ENCODE results near the gene SERTM1. TPM values are rescaled to one million over a fixed set of nuclear protein-coding genes. Genes with fewer than 3 reads are reported as not detected.

The SERTM1 gene
- total RNA-seq, 1 experiment from 2014 or later: 0.24 TPM

DNA sequence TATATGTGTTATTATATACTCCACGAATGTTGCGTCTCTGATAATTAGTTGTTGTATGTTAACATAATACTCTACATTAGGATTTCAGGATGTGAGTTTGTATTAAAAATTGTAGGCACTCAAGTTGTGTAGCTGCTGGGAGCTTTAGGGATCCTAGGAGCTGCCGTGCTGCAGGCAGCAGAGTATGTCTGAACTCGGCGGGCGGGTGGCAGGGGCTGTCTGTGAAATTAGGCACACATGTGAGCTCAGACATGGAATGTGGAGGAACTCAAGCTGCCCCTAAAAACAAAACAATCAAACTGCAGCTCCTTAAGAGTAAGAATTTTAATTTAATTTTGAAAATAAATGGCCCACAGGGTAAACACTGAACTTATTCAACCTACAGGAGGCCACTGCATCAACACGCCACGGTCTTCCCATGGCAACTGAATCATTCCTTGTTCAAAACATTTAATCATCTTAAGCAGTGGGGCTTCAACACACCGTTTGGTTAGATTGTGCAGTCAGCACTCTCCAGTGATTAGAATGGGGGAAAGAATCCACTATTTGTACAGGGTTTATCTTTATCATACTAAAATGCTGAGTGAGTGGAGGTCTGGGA, 22.7 kb downstream of the SERTM1 start:
- Histone ChIP-seq H2BK12ac (ENCODE audit: insufficient read length, low read depth, low read length) (no peak overlapping the region), H3K18ac (ENCODE audit: insufficient read length, low read depth, low read length) (no peak overlapping the region), H2BK120ac (ENCODE audit: low read depth, low read length, poor library complexity, severe bottlenecking) (no peak overlapping the region), H2AK5ac (ENCODE audit: insufficient read length, low read length) (no peak overlapping the region), H3K4ac (ENCODE audit: low read depth, low read length) (no peak overlapping the region), H2BK15ac (ENCODE audit: low read depth, low read length) (no peak overlapping the region), H3K9me3 (ENCODE audit: control insufficient read depth, low read depth, low read length) (no peaks in the 10 kb centered on the region), H3K56ac (ENCODE audit: insufficient read length, low read depth, low read length) (no peak overlapping the region), H2BK20ac (ENCODE audit: low read depth, low read length, poor library complexity, severe bottlenecking) (no peak overlapping the region), H4K20me1 (ENCODE audit: control insufficient read depth, insufficient read depth, insufficient read length) (no peaks in the 10 kb centered on the region), H3K14ac (ENCODE audit: insufficient read depth, low read length) (no peak overlapping the region), H3K79me2 (ENCODE audit: insufficient read depth, low read length) (no peaks in the 10 kb centered on the region), H4K8ac (replicated peaks; ENCODE audit: insufficient read length, low read depth, low read length) (no peak overlapping the region), H3K79me1 (ENCODE audit: insufficient read depth, low read depth, low read length, poor library complexity, severe bottlenecking) (no peaks in the 10 kb centered on the region), H2AFZ (ENCODE audit: low read length) (no peak overlapping the region), H3K27me3 (ENCODE audit: insufficient read depth, low read length) (no peaks in the 10 kb centered on the region), H3K23me2 (ENCODE audit: insufficient read length, low read depth, low read length, poor library complexity, severe bottlenecking) (no peaks in the 10 kb centered on the region), H3K23ac (ENCODE audit: insufficient read length, low read depth, low read length) (no peak overlapping the region), H3K27ac (ENCODE audit: insufficient read length, low read depth, low read length) (no peak overlapping the region), H2BK5ac (ENCODE audit: insufficient read length, low read length) (no peak overlapping the region), H3K4me2 (ENCODE audit: insufficient read depth, insufficient read length, low read length) (no peak overlapping the region), H3T11ph (ENCODE audit: low read length) (no peak overlapping the region), H3K4me1 (ENCODE audit: insufficient read depth, low read length) (no peaks in the 10 kb centered on the region), H3K9ac (ENCODE audit: extremely low read depth, insufficient read length, low read length) (no peak overlapping the region), H4K91ac (ENCODE audit: insufficient read length, low read depth, low read length) (no peak overlapping the region), H4K5ac (ENCODE audit: insufficient read length, low read depth, low read length) (no peak overlapping the region)
- TF ChIP-seq, protein P1, sequence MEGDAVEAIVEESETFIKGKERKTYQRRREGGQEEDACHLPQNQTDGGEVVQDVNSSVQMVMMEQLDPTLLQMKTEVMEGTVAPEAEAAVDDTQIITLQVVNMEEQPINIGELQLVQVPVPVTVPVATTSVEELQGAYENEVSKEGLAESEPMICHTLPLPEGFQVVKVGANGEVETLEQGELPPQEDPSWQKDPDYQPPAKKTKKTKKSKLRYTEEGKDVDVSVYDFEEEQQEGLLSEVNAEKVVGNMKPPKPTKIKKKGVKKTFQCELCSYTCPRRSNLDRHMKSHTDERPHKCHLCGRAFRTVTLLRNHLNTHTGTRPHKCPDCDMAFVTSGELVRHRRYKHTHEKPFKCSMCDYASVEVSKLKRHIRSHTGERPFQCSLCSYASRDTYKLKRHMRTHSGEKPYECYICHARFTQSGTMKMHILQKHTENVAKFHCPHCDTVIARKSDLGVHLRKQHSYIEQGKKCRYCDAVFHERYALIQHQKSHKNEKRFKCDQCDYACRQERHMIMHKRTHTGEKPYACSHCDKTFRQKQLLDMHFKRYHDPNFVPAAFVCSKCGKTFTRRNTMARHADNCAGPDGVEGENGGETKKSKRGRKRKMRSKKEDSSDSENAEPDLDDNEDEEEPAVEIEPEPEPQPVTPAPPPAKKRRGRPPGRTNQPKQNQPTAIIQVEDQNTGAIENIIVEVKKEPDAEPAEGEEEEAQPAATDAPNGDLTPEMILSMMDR (conservative IDR thresholded peaks at IDR 0.05): no peak
- no peak for DNase-seq
- Mint-ChIP-seq H3K4me3 (no peak overlapping the region), H3K27me3 (ENCODE audit: low read depth) (peaks cover 2% of the 10 kb centered on the region; the same call in 1 of the 2 replicates), H3K4me1 (0 out of 4 replicates have a peak, but pooled peaks cover 0 to 3% of the 10 kb centered on the region in 2 experiments), H3K36me3 (ENCODE audit: insufficient read depth in 1 of 3, low read depth in 3 of 3) (no peaks in the 10 kb centered on the region), H3K27ac (no peak overlapping the region), H3K9me3 (no peaks in the 10 kb centered on the region)
- no CpG with 5 or more reads among the region's 9 CpGs for WGBS (ENCODE audit: extremely low coverage, insufficient read length, low lambda C conversion rate)

Measured in H9 (cell line).